Measurements from ENCODE around the gene TP53I11.

TP53I11 gene

GRCh38 chr11:44916801-44917385 is 33.8 kb downstream of the TP53I11 start:
- TF ChIP-seq CTCF (IDR thresholded peaks at IDR 0.05; ENCODE audit: low read depth, low read length) = no peak
- no peaks in the 10 kb centered on the region for H3K36me3 ChIP-seq
- no peak for DNase-seq
- no peaks in the 10 kb centered on the region for H3K9me3 ChIP-seq (ENCODE audit: severe bottlenecking)
- no peak overlapping the region for H3K27ac ChIP-seq
- no peaks in the 10 kb centered on the region for H3K27me3 ChIP-seq (ENCODE audit: insufficient read depth, low read depth, severe bottlenecking)
- H3K4me3 ChIP-seq (ENCODE audit: low read depth, low read length) = no peak overlapping the region

- no peak for TF ChIP-seq CTCF (IDR thresholded peaks at IDR 0.05; ENCODE audit: low read depth, low read length)
- no peak overlapping the region for H3K27ac ChIP-seq
- no peak overlapping the region for H3K4me3 ChIP-seq (ENCODE audit: low read depth, low read length)
- H3K36me3 ChIP-seq = no peaks in the 10 kb centered on the region
- H3K27me3 ChIP-seq (ENCODE audit: insufficient read depth, low read depth, severe bottlenecking) = no peaks in the 10 kb centered on the region
- H3K9me3 ChIP-seq (ENCODE audit: severe bottlenecking) = no peaks in the 10 kb centered on the region
- no peak for DNase-seq
Observed at GRCh38 chr11:44916331-44916730, 34.4 kb downstream of the TP53I11 start.

- no peak overlapping the region for H3K27ac ChIP-seq
- peaks cover 2% of the 10 kb centered on the region; the same call in 1 of the 2 replicates for H3K36me3 ChIP-seq
- H3K9me3 ChIP-seq (ENCODE audit: severe bottlenecking) = no peaks in the 10 kb centered on the region
- no peak for DNase-seq
- TF ChIP-seq CTCF (IDR thresholded peaks at IDR 0.05; ENCODE audit: low read depth, low read length) = no peak
- H3K4me3 ChIP-seq (ENCODE audit: low read depth, low read length) = no peak overlapping the region
- H3K27me3 ChIP-seq (ENCODE audit: insufficient read depth, low read depth, severe bottlenecking) = no peaks in the 10 kb centered on the region
Observed at GRCh38 chr11:44915621-44916020, 35.1 kb downstream of the TP53I11 start.

GRCh38 chr11:44915004-44915403 is 35.7 kb downstream of the TP53I11 start:
- Histone ChIP-seq H3K27me3 (ENCODE audit: insufficient read depth, low read depth, severe bottlenecking) (no peaks in the 10 kb centered on the region), H3K36me3 (peaks cover 8% of the 10 kb centered on the region; the same call in 1 of the 2 replicates), H3K27ac (no peak overlapping the region), H3K4me3 (ENCODE audit: low read depth, low read length) (no peak overlapping the region), H3K9me3 (ENCODE audit: severe bottlenecking) (no peaks in the 10 kb centered on the region)
- no peak for DNase-seq
- no peak for TF ChIP-seq CTCF (IDR thresholded peaks at IDR 0.05; ENCODE audit: low read depth, low read length)

GRCh38 chr11:44914105-44914504 is 36.6 kb downstream of the TP53I11 start:
- no peak for TF ChIP-seq CTCF (IDR thresholded peaks at IDR 0.05; ENCODE audit: low read depth, low read length)
- DNase-seq = no peak

GRCh38 chr11:44913502-44913901 is 37.2 kb downstream of the TP53I11 start:
- H3K27ac ChIP-seq = no peak overlapping the region
- no peak overlapping the region for H3K4me3 ChIP-seq (ENCODE audit: low read depth, low read length)
- no peak for DNase-seq
- no peaks in the 10 kb centered on the region for H3K27me3 ChIP-seq (ENCODE audit: insufficient read depth, low read depth, severe bottlenecking)
- H3K9me3 ChIP-seq (ENCODE audit: severe bottlenecking) = no peaks in the 10 kb centered on the region
- TF ChIP-seq CTCF (IDR thresholded peaks at IDR 0.05; ENCODE audit: low read depth, low read length) = no peak
- H3K36me3 ChIP-seq = peaks cover 8% of the 10 kb centered on the region; the same call in 1 of the 2 replicates

More at GRCh38 chr11:44914105-44914504, 36.6 kb downstream of the TP53I11 start:
- Histone ChIP-seq H3K27ac (no peak overlapping the region), H3K27me3 (ENCODE audit: insufficient read depth, low read depth, severe bottlenecking) (no peaks in the 10 kb centered on the region), H3K9me3 (ENCODE audit: severe bottlenecking) (no peaks in the 10 kb centered on the region), H3K36me3 (peaks cover 8% of the 10 kb centered on the region; the same call in 1 of the 2 replicates), H3K4me3 (ENCODE audit: low read depth, low read length) (no peak overlapping the region)

Data from WERI-Rb-1 (cell line).